ENCODE data around the gene ERF. TPM values are rescaled to one million over a fixed set of nuclear protein-coding genes. Genes with fewer than 3 reads are reported as not detected.

The ERF gene
- 10 to 100 TPM; 46.6 to 49.8 TPM for total RNA-seq

DNA sequence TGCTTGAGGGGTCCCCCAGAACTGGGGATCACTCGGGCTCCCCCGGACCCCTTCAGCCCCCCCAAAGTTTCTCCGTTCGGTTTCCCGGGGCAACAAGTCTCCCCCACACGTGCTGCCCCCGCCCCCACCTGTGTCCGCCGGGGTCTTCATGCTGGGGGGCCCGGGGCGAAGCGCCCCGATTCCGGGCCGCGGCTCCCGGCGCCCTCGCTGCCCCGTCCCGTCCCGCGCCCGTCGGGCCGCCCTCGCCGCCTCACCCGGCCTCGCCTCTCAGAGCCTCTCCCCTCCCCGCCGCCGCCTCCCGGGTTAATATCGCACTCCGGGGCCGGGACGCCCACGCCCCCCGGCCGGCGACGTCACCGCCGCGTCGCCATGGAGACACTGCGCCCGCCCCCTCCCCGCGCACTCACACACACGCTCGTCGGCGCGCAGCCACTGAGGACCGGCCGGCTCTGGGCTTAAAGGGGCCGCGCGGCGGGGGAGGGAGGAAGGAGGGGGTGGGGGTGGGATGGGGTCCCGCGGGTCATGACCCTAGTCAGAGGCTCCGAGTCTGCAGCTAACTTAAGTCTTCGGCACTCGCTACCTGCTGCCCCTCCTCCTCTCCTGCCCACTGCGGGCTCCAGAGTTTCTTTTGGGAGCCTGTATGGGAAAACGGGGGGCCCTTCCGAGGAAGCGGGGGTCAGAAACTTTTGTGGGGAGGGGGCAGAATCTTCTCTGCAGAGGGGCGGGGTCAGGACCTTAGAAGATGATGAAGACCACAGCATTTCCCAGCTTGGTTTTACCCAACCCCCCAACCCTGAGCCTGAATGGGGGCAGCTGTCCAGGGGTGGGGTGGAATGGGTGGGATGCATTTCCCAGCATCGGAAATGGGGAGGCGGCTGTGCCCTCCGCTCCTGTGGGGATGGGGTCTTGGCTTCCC is at the start of gene ERF:
Gene ERF, minus strand, starts transcription at position 279 of the 916 bp plus-strand sequence. Its CDS starts 129 bp downstream, at position 150.
- Histone ChIP-seq H3K9me3 (no peaks in the 10 kb centered on the region), H3K4me1 (ENCODE audit: control insufficient read depth in 1 of 2, low read depth in 2 of 2) (peaks cover 29 to 38% of the 10 kb centered on the region in 2 donors), H3K4me3 (peak within 1 kb of the TSS; percentile 99), H3K27me3 (replicated peaks; ENCODE audit: insufficient read depth) (no peaks in the 10 kb centered on the region), H3K36me3 (no peaks in the 10 kb centered on the region), H3K27ac (peak within 1 kb of the TSS; percentile 98 to 99)
- no peak for TF ChIP-seq CTCF (IDR thresholded peaks at IDR 0.05)
- peak; percentile 78 for DNase-seq (ENCODE audit: low spot score)
- ATAC-seq (ENCODE audit: insufficient number of reproducible peaks, low FRiP score, low read depth): peak; percentile 62

DNA sequence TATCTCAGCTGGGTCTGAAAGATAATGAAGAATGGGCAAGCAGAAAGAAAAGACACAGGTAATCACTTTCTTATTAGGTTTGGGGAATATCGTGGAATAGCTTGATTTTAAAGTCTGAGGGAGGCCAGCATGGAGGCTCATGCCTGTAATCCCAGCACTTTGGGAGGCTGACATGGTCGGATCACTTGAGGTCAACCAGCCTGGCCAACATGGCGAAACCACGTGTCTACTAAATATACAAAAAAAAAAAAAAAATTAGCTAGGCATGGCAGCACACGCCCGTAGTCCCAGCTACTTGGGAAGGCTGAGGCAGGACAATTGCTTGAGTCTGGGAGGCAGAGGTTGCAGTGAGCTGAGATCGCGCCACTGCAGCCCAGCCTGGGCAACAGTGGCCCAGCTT is 48.9 kb upstream of the ERF start:
- no peak for ATAC-seq (ENCODE audit: insufficient number of reproducible peaks, low FRiP score, low read depth)
- no peak overlapping the region for H3K27ac ChIP-seq
- H3K36me3 ChIP-seq: no peaks in the 10 kb centered on the region
- H3K9me3 ChIP-seq: no peaks in the 10 kb centered on the region
- peaks cover 5 to 8% of the 10 kb centered on the region in 2 donors for H3K4me1 ChIP-seq (ENCODE audit: control insufficient read depth in 1 of 2, low read depth in 2 of 2)
- DNase-seq (ENCODE audit: low spot score): no peak
- no peaks in the 10 kb centered on the region for H3K27me3 ChIP-seq (replicated peaks; ENCODE audit: insufficient read depth)
- no peak overlapping the region for H3K4me3 ChIP-seq
- TF ChIP-seq CTCF (IDR thresholded peaks at IDR 0.05): no peak

- Histone ChIP-seq H3K4me1 (ENCODE audit: control insufficient read depth in 1 of 2, low read depth in 2 of 2) (peaks cover 5 to 8% of the 10 kb centered on the region in 2 donors), H3K9me3 (no peaks in the 10 kb centered on the region), H3K27me3 (replicated peaks; ENCODE audit: insufficient read depth) (no peaks in the 10 kb centered on the region), H3K36me3 (no peaks in the 10 kb centered on the region), H3K27ac (no peak overlapping the region), H3K4me3 (peak overlapping the region; percentile 76)
- no peak for TF ChIP-seq CTCF (IDR thresholded peaks at IDR 0.05)
- ATAC-seq (ENCODE audit: insufficient number of reproducible peaks, low FRiP score, low read depth) (no peak), DNase-seq (ENCODE audit: low spot score) (no peak)
Measured at GRCh38 chr19:42303101-42303464, 48.2 kb upstream of the ERF start.

GRCh38 chr19:42301646-42302203 is 46.8 kb upstream of the ERF start, which contains the start of gene PRR19:
Gene PRR19, plus strand, starts transcription at chr19:42302132. Its CDS starts 7,453 bp downstream, at chr19:42309585.
- H3K36me3 ChIP-seq: no peaks in the 10 kb centered on the region
- no peaks in the 10 kb centered on the region for H3K9me3 ChIP-seq
- H3K27me3 ChIP-seq (replicated peaks; ENCODE audit: insufficient read depth): no peaks in the 10 kb centered on the region
- no peak for TF ChIP-seq CTCF (IDR thresholded peaks at IDR 0.05)
- ATAC-seq (ENCODE audit: insufficient number of reproducible peaks, low FRiP score, low read depth): no peak
- DNase-seq (ENCODE audit: low spot score): no peak
- peak within 1 kb of the TSS; percentile 76 for H3K4me3 ChIP-seq
- no peak within 1 kb of the TSS for H3K27ac ChIP-seq
- peaks cover 5 to 8% of the 10 kb centered on the region in 2 donors for H3K4me1 ChIP-seq (ENCODE audit: control insufficient read depth in 1 of 2, low read depth in 2 of 2)

GRCh38 chr19:42297039-42297438 is 42.1 kb upstream of the ERF start:
- DNase-seq (ENCODE audit: low spot score): no peak
- H3K4me1 ChIP-seq (ENCODE audit: control insufficient read depth in 1 of 2, low read depth in 2 of 2): peaks cover 4 to 6% of the 10 kb centered on the region in 2 donors

More at GRCh38 chr19:42297039-42297438, 42.1 kb upstream of the ERF start:
- no peak overlapping the region for H3K27ac ChIP-seq
- no peaks in the 10 kb centered on the region for H3K9me3 ChIP-seq
- ATAC-seq (ENCODE audit: insufficient number of reproducible peaks, low FRiP score, low read depth): no peak
- no peaks in the 10 kb centered on the region for H3K27me3 ChIP-seq (replicated peaks; ENCODE audit: insufficient read depth)
- H3K4me3 ChIP-seq: no peak overlapping the region
- no peak for TF ChIP-seq CTCF (IDR thresholded peaks at IDR 0.05)
- peaks cover 24% of the 10 kb centered on the region for H3K36me3 ChIP-seq
